ENCODE data around the gene MAT2B.

The MAT2B gene

GRCh38 chr5:163505368-163506094 is at the start of gene MAT2B:
MAT2B (plus strand) TSS chr5:163505619; CDS start chr5:163505687, 68 bp downstream.
- no peaks in the 10 kb centered on the region for H3K27me3 Mint-ChIP-seq
- H3K9me3 Mint-ChIP-seq: no peaks in the 10 kb centered on the region
- H3K36me3 Mint-ChIP-seq: no peaks in the 10 kb centered on the region
- peak within 1 kb of the TSS; percentile 89 for H3K4me3 Mint-ChIP-seq
- peak within 1 kb of the TSS; percentile 100 for H3K27ac Mint-ChIP-seq
- peaks cover 50% of the 10 kb centered on the region for H3K4me1 Mint-ChIP-seq

- H3K4me3 Mint-ChIP-seq: no peak overlapping the region
- no peak overlapping the region for H3K27ac Mint-ChIP-seq
- peaks cover 44% of the 10 kb centered on the region for H3K4me1 Mint-ChIP-seq
- H3K36me3 Mint-ChIP-seq: peaks cover 14% of the 10 kb centered on the region
- no peaks in the 10 kb centered on the region for H3K27me3 Mint-ChIP-seq
- no peaks in the 10 kb centered on the region for H3K9me3 Mint-ChIP-seq
Observed at GRCh38 chr5:163456029-163456589, 49.3 kb upstream of the MAT2B start.

- Mint-ChIP-seq H3K36me3 (peaks cover 14% of the 10 kb centered on the region), H3K4me1 (peaks cover 48% of the 10 kb centered on the region), H3K27ac (peak overlapping the region; percentile 43), H3K27me3 (no peaks in the 10 kb centered on the region), H3K9me3 (no peaks in the 10 kb centered on the region), H3K4me3 (peak overlapping the region; percentile 11)
Observed at GRCh38 chr5:163456840-163457239, 48.6 kb upstream of the MAT2B start.

GRCh38 chr5:163458778-163459385 is 46.5 kb upstream of the MAT2B start:
- Mint-ChIP-seq H3K36me3 (peaks cover 12% of the 10 kb centered on the region), H3K27me3 (no peaks in the 10 kb centered on the region), H3K4me3 (peak overlapping the region; percentile 98), H3K9me3 (no peaks in the 10 kb centered on the region), H3K4me1 (peaks cover 62% of the 10 kb centered on the region), H3K27ac (peak overlapping the region; percentile 99)

GRCh38 chr5:163459462-163459818 is 46.0 kb upstream of the MAT2B start:
- peaks cover 12% of the 10 kb centered on the region for H3K36me3 Mint-ChIP-seq
- H3K4me3 Mint-ChIP-seq: peak overlapping the region; percentile 98
- H3K27me3 Mint-ChIP-seq: no peaks in the 10 kb centered on the region
- no peaks in the 10 kb centered on the region for H3K9me3 Mint-ChIP-seq
- peak overlapping the region; percentile 99 for H3K27ac Mint-ChIP-seq
- peaks cover 62% of the 10 kb centered on the region for H3K4me1 Mint-ChIP-seq

GRCh38 chr5:163459819-163460561 is 45.4 kb upstream of the MAT2B start, which contains the start of gene NUDCD2:
NUDCD2 (minus strand) TSS chr5:163460102; CDS start chr5:163460050, 52 bp downstream.
- Mint-ChIP-seq H3K9me3 (no peaks in the 10 kb centered on the region), H3K36me3 (peaks cover 8% of the 10 kb centered on the region), H3K4me3 (peak within 1 kb of the TSS; percentile 98), H3K27ac (peak within 1 kb of the TSS; percentile 99), H3K4me1 (peaks cover 58% of the 10 kb centered on the region), H3K27me3 (no peaks in the 10 kb centered on the region)

- no peaks in the 10 kb centered on the region for H3K27me3 Mint-ChIP-seq
- H3K4me1 Mint-ChIP-seq: peaks cover 53% of the 10 kb centered on the region
- H3K9me3 Mint-ChIP-seq: no peaks in the 10 kb centered on the region
- H3K4me3 Mint-ChIP-seq: peak within 1 kb of the TSS; percentile 98
- H3K36me3 Mint-ChIP-seq: peaks cover 4% of the 10 kb centered on the region
- peak within 1 kb of the TSS; percentile 99 for H3K27ac Mint-ChIP-seq
Observed at GRCh38 chr5:163460562-163461171, 44.8 kb upstream of the MAT2B start, which contains the start of gene HMMR. HMMR (plus strand) TSS chr5:163460632; CDS start chr5:163460693, 61 bp downstream.

GRCh38 chr5:163463063-163463435 is 42.4 kb upstream of the MAT2B start:
- H3K27me3 Mint-ChIP-seq: no peaks in the 10 kb centered on the region
- no peak overlapping the region for H3K27ac Mint-ChIP-seq
- peaks cover 36% of the 10 kb centered on the region for H3K4me1 Mint-ChIP-seq
- no peak overlapping the region for H3K4me3 Mint-ChIP-seq
- no peaks in the 10 kb centered on the region for H3K9me3 Mint-ChIP-seq
- H3K36me3 Mint-ChIP-seq: no peaks in the 10 kb centered on the region

GRCh38 chr5:163467682-163468081 is 37.7 kb upstream of the MAT2B start:
- H3K4me1 Mint-ChIP-seq: peaks cover 10% of the 10 kb centered on the region
- H3K27ac Mint-ChIP-seq: no peak overlapping the region
- no peaks in the 10 kb centered on the region for H3K9me3 Mint-ChIP-seq
- H3K36me3 Mint-ChIP-seq: no peaks in the 10 kb centered on the region
- H3K27me3 Mint-ChIP-seq: no peaks in the 10 kb centered on the region
- no peak overlapping the region for H3K4me3 Mint-ChIP-seq

GRCh38 chr5:163473635-163474243 is 31.7 kb upstream of the MAT2B start:
- Mint-ChIP-seq H3K36me3 (no peaks in the 10 kb centered on the region), H3K27ac (no peak overlapping the region), H3K27me3 (no peaks in the 10 kb centered on the region), H3K9me3 (no peaks in the 10 kb centered on the region), H3K4me1 (peaks cover 5% of the 10 kb centered on the region), H3K4me3 (no peak overlapping the region)

GRCh38 chr5:163475411-163475810 is 30.0 kb upstream of the MAT2B start:
- peaks cover 5% of the 10 kb centered on the region for H3K4me1 Mint-ChIP-seq
- no peaks in the 10 kb centered on the region for H3K27me3 Mint-ChIP-seq
- H3K9me3 Mint-ChIP-seq: no peaks in the 10 kb centered on the region
- no peak overlapping the region for H3K4me3 Mint-ChIP-seq
- no peaks in the 10 kb centered on the region for H3K36me3 Mint-ChIP-seq
- H3K27ac Mint-ChIP-seq: no peak overlapping the region

- H3K4me3 Mint-ChIP-seq: no peak overlapping the region
- H3K36me3 Mint-ChIP-seq: no peaks in the 10 kb centered on the region
- no peaks in the 10 kb centered on the region for H3K9me3 Mint-ChIP-seq
- no peaks in the 10 kb centered on the region for H3K27me3 Mint-ChIP-seq
- peaks cover 5% of the 10 kb centered on the region for H3K4me1 Mint-ChIP-seq
- H3K27ac Mint-ChIP-seq: peak overlapping the region; percentile 14
Observed at GRCh38 chr5:163478126-163478981, 27.1 kb upstream of the MAT2B start.

- Mint-ChIP-seq H3K27ac (no peak overlapping the region), H3K27me3 (no peaks in the 10 kb centered on the region), H3K4me3 (no peak overlapping the region), H3K4me1 (peaks cover 5% of the 10 kb centered on the region), H3K36me3 (no peaks in the 10 kb centered on the region), H3K9me3 (no peaks in the 10 kb centered on the region)
Observed at GRCh38 chr5:163478982-163479271, 26.5 kb upstream of the MAT2B start.

GRCh38 chr5:163489055-163489744 is 16.2 kb upstream of the MAT2B start:
- no peaks in the 10 kb centered on the region for H3K4me1 Mint-ChIP-seq
- H3K9me3 Mint-ChIP-seq: no peaks in the 10 kb centered on the region
- H3K27ac Mint-ChIP-seq: no peak overlapping the region

More at GRCh38 chr5:163489055-163489744, 16.2 kb upstream of the MAT2B start:
- no peaks in the 10 kb centered on the region for H3K27me3 Mint-ChIP-seq
- H3K4me3 Mint-ChIP-seq: no peak overlapping the region
- H3K36me3 Mint-ChIP-seq: no peaks in the 10 kb centered on the region
